Mucosa of stomach (tissue), 1 donor: ENCODE data around the gene PDE1A.

Source experiments
- H3K27me3 ChIP-seq: one replicate; pipeline ENCODE4 v1.7.0; 2013; ENCODE audit warnings: mild to moderate bottlenecking, low read length; ENCODE audit not compliant: control insufficient read depth, insufficient read depth
- H3K36me3 ChIP-seq: one replicate; pipeline ENCODE4 v1.7.0; 2013; ENCODE audit warnings: low read length; ENCODE audit not compliant: control insufficient read depth, insufficient read depth
- H3K4me1 ChIP-seq: one replicate; pipeline ENCODE4 v1.7.0; 2013; ENCODE audit warnings: mild to moderate bottlenecking, low read length; ENCODE audit not compliant: control insufficient read depth, insufficient read depth
- H3K4me3 ChIP-seq: one replicate; pipeline ENCODE4 v1.7.0; 2013; ENCODE audit warnings: low read length
- H3K9ac ChIP-seq: one replicate; pipeline ENCODE4 v1.7.0; 2013; ENCODE audit warnings: mild to moderate bottlenecking, low read length, moderate library complexity
- H3K9me3 ChIP-seq: one replicate; pipeline ENCODE4 v1.7.0; 2013; ENCODE audit warnings: mild to moderate bottlenecking, low read length, moderate library complexity; ENCODE audit not compliant: control insufficient read depth
- donor health status: Pancreatic carcinoma.

PDE1A gene

DNA sequence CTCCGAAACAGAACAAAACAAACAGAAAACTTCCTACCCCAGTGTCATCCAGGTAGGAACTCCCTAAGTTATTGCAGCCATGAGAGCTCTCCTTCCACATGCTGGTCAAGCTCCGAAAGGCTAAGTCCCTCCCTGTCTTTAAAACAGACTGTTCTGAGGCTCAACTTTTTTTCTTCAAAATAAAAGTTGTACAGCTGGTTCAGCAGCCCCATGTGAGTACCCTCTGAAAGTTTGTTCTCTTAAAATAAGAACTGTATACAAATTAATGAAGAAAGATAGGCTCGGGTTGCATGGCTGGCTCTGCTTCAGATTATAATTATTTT lies at the start of gene PDE1A:
TSS of gene PDE1A (minus strand) at position 119 of the 323 bp plus-strand sequence.
- no peak within 1 kb of the TSS for H3K4me3 ChIP-seq
- H3K9me3 ChIP-seq: no peaks in the 10 kb centered on the region
- no peaks in the 10 kb centered on the region for H3K36me3 ChIP-seq
- no peaks in the 10 kb centered on the region for H3K27me3 ChIP-seq
- no peaks in the 10 kb centered on the region for H3K4me1 ChIP-seq
- peak within 1 kb of the TSS; percentile 11 for H3K9ac ChIP-seq

DNA sequence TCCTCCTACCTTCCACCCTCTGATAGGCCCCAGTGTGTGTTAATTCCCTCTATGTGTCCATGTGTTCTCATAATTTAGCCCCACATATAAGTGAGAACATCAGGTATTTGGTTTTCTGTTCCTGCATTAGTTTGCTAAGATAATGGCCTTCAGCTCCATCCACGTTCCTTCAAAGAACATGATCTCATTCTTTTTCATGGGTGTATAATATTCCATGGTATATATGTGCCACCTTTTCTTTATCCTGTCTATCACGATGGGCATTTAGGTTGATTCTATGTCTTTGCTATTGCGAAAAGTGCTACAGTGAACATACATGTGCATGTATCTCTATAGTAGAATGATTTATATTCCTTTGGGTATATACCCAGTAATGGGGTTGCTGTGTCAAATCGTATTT lies 46.8 kb upstream of the PDE1A start:
- Histone ChIP-seq H3K36me3 (no peaks in the 10 kb centered on the region), H3K4me1 (no peaks in the 10 kb centered on the region), H3K9ac (no peak overlapping the region), H3K27me3 (no peaks in the 10 kb centered on the region), H3K9me3 (no peaks in the 10 kb centered on the region), H3K4me3 (no peak overlapping the region)

DNA sequence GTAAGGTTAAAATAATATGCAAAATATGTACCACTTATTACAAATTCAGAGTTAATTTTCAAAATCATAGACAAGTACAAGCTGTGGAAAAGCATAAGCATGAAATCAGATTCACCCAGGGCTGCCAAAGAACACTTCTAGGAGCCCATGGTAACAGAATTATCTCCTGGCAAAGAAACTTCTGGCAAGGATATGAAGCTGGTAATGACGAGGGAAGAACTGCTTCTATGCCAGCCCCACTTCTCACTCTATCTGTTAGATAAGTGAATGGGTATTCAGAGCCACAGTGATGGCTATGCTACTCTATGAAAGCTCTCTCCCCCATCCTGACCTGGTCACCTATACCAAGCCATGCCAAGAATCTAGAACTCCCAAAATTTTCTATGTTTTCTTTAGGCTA lies 36.9 kb upstream of the PDE1A start:
- no peaks in the 10 kb centered on the region for H3K36me3 ChIP-seq
- no peak overlapping the region for H3K4me3 ChIP-seq
- no peaks in the 10 kb centered on the region for H3K27me3 ChIP-seq
- H3K9ac ChIP-seq: no peak overlapping the region
- H3K9me3 ChIP-seq: no peaks in the 10 kb centered on the region
- H3K4me1 ChIP-seq: no peaks in the 10 kb centered on the region

DNA sequence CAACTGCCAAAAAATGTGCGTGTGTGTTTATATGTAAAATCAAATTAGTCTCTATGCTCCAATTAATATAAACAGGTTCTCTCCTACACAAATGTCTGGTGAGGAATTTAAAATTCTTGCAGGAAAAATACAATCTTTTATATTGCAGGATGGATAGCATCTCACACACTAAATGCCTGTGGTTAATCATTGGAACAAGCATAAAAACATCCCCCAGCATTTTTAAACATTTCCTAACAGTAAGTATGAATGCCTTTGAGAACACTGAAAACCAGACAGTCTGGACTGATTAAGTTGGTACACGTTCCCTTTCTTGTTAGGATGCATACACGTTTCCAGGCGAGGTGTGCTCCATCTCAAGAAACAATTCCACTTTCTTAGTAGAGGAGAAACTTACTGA lies 29.9 kb upstream of the PDE1A start:
- Histone ChIP-seq H3K9me3 (no peaks in the 10 kb centered on the region), H3K4me1 (no peaks in the 10 kb centered on the region), H3K4me3 (no peak overlapping the region), H3K27me3 (no peaks in the 10 kb centered on the region), H3K36me3 (no peaks in the 10 kb centered on the region), H3K9ac (no peak overlapping the region)

DNA sequence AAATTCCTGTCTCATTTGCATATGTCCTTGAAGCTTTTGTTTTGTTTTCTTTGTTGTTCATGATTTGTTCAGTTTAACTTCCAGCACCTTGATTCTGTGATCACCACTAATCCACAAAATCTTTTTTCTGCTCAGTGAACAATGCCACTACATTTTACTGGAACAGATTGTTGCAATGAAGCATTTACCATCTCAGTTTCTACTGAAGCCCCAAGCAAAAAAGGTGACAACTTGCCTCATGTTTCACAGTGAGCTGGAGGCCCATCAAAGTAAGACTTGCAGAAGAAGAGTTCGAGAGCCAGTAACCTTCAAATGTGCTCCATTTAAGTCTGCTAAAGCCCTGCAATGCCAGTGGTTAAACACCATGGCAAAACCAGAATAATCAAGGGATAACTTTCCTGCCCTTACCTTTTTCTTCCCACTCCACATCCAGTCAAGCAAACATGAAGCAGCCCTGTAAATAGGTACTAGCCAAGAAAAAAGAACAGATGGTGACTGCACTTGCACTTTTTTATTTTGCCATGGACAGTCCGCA lies 25.7 kb upstream of the PDE1A start:
- Histone ChIP-seq H3K9ac (no peak overlapping the region), H3K9me3 (no peaks in the 10 kb centered on the region), H3K4me3 (no peak overlapping the region), H3K27me3 (no peaks in the 10 kb centered on the region), H3K36me3 (no peaks in the 10 kb centered on the region), H3K4me1 (no peaks in the 10 kb centered on the region)

DNA sequence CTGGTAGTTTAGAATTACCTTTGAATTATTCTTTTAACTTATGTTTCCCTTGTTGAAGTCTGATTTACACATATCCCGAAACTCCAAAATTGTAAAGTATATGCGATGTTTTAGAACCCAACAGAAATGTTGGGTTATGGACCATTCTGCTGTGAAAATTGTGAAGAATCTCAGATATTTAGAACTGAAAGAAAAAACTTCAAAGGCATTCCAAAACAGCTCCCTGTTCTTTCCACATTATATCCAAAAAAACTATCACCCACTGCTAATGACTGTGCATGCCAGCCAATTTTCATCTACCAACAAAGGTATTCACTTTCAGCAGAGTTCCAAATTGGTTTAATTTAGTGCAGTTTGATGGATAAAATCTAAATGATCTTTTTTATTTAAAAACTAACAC lies 21.5 kb upstream of the PDE1A start:
- no peaks in the 10 kb centered on the region for H3K9me3 ChIP-seq

DNA sequence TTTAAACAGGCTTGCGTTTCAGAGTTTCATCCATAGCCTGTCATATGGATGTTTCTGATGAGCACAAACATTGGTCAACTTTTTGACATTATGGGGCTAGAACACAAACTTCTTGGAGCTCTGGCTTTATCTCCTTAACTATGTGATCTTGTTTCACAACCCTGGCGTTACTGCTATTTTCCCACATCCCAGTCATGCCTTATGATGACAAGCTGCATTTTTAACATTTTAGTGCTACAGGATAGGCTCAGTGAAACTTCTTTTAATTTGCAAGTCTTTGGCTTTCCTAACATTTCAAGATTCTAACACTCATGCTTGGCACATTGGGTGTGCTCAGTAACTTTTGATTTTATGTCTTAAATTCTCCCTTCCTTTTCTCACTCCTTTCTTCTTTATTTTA lies 21.0 kb upstream of the PDE1A start:
- Histone ChIP-seq H3K27me3 (no peaks in the 10 kb centered on the region), H3K36me3 (no peaks in the 10 kb centered on the region), H3K9me3 (no peaks in the 10 kb centered on the region), H3K9ac (no peak overlapping the region), H3K4me1 (no peaks in the 10 kb centered on the region), H3K4me3 (no peak overlapping the region)

More for the DNA sequence above, 21.5 kb upstream of the PDE1A start:
- no peaks in the 10 kb centered on the region for H3K4me1 ChIP-seq
- no peak overlapping the region for H3K4me3 ChIP-seq
- H3K36me3 ChIP-seq: no peaks in the 10 kb centered on the region
- no peak overlapping the region for H3K9ac ChIP-seq
- H3K27me3 ChIP-seq: no peaks in the 10 kb centered on the region

DNA sequence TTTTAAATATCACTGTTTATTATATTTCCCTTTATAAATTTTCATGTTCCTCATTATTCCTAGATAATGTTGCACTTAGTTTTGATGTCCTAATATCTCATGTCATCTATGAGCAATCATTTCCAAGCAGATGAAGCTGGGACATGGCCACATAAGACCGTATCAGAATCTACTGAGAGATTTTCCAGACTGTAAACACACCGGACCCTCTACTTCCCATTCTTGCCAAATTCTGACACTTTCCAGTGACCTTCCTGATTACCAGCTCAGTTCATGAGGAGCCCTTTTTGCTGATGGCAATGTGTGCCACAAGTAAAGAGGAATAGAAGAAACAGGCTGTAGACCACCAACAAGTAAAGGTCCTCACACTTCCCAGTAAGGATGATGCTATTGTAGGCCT lies 20.3 kb upstream of the PDE1A start:
- Histone ChIP-seq H3K4me1 (no peaks in the 10 kb centered on the region), H3K27me3 (no peaks in the 10 kb centered on the region), H3K9ac (no peak overlapping the region), H3K4me3 (no peak overlapping the region), H3K9me3 (no peaks in the 10 kb centered on the region), H3K36me3 (no peaks in the 10 kb centered on the region)

DNA sequence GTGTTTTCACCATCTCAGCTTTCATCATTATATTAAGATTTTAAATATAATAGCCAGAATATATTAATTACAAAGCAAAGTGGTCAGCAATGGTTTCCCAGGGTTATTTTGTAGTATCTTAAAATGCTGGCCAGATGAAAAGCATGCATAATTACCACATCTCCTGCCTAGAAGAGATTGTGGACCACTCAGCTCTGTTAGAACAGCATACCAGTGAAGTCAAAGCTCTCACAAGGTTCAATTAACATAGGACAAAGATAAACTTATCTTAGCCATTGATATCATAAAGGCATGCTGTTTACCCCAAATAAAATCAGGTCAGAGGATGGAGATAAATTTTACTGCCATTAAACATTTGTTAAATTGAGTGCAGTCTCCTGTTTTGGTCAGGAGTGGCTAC lies 19.3 kb upstream of the PDE1A start:
- H3K9ac ChIP-seq: no peak overlapping the region
- H3K36me3 ChIP-seq: no peaks in the 10 kb centered on the region
- no peaks in the 10 kb centered on the region for H3K27me3 ChIP-seq
- no peaks in the 10 kb centered on the region for H3K4me1 ChIP-seq
- no peak overlapping the region for H3K4me3 ChIP-seq
- no peaks in the 10 kb centered on the region for H3K9me3 ChIP-seq

DNA sequence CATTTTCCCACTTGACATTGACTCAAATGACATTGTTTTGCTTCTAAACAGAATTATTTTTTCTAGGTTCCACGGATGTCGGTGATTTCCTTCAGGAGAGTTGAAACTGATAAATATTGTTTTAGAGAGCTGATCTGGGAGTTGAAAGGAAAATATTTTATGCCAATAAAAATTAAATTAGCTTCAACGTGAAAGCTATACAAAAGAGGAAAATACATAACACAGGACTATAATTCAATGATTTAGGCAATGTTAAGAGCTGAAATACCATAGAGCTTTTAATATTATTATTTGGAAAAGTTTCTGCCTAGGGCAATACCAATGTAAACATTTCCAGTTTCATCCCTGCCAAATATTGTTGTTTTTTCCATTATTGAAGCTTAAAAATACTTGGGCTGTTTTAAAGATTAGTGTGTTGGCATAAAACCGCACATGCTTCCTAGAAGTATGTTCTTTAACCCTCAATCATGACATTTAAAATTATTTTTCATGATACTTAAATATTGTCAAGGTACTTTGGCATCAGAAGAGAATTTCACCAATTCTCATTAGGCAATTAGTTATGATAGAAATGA lies 18.6 kb upstream of the PDE1A start:
- H3K4me3 ChIP-seq: no peak overlapping the region
- no peak overlapping the region for H3K9ac ChIP-seq
- no peaks in the 10 kb centered on the region for H3K4me1 ChIP-seq
- H3K27me3 ChIP-seq: no peaks in the 10 kb centered on the region
- H3K36me3 ChIP-seq: no peaks in the 10 kb centered on the region
- H3K9me3 ChIP-seq: no peaks in the 10 kb centered on the region

DNA sequence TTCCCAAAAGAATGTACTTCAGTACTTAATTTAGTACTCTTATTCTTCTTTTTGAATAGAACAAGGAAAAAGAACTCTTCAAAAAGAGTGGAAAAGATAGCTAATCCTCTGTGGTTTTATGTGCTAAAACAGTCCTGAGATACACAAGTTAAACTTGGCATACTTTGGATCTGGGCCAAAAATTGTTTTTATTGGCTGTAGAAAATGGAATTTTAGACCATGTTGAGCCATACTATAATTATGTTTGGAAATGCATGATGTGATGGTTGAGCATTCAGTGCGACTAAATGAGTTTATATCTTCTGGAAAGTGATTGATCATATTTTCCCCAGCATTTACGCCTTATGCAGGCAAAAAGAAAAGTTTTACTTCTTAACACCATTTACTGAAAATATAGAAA lies 18.0 kb upstream of the PDE1A start:
- H3K9ac ChIP-seq: no peak overlapping the region
- H3K4me3 ChIP-seq: no peak overlapping the region
- H3K27me3 ChIP-seq: no peaks in the 10 kb centered on the region
- H3K4me1 ChIP-seq: no peaks in the 10 kb centered on the region
- H3K9me3 ChIP-seq: no peaks in the 10 kb centered on the region
- no peaks in the 10 kb centered on the region for H3K36me3 ChIP-seq

DNA sequence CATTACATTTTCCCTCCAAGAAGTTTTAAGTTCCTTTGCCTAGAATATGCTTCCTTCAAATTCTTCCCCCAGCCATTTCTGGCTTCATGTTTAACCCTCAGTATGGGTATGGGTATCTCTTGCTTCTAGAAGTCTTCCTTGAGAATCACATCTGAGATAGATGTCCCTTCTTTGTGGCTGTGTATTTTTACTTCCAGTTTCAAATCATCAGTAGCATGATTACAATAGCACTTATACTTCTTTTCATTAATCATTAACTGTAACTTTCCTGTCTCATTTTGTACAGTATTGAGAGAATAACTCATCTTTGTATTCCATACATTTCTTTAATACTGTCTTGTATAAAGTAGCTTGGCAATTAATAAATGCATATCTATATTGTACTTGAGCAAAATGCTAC lies 17.3 kb upstream of the PDE1A start:
- Histone ChIP-seq H3K9me3 (no peaks in the 10 kb centered on the region), H3K9ac (no peak overlapping the region)

DNA sequence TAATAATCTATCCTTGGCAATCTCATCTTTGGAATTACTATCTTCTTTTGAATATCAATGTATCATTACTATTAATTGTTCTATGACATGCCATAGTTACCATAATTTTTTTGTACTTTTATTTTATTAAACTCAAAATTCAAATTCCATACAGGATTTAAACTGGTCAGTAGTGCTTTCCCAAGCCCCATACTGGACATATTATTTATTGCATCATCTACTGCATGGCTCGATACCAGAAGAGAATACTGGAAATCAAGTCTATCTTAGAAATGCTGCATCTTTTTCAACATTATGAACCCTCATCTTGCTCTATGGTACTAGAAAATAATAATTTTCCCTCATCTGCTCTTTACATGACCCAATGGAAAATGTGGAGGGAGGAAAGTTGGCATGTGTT lies 9.4 kb upstream of the PDE1A start:
- Histone ChIP-seq H3K9me3 (no peaks in the 10 kb centered on the region), H3K4me1 (no peaks in the 10 kb centered on the region), H3K27me3 (no peaks in the 10 kb centered on the region), H3K36me3 (no peaks in the 10 kb centered on the region), H3K4me3 (no peak overlapping the region), H3K9ac (no peak overlapping the region)

More for the DNA sequence above, 17.3 kb upstream of the PDE1A start:
- Histone ChIP-seq H3K4me3 (no peak overlapping the region), H3K27me3 (no peaks in the 10 kb centered on the region), H3K36me3 (no peaks in the 10 kb centered on the region), H3K4me1 (no peaks in the 10 kb centered on the region)
